ENCODE results near the gene SNRPB.

SNRPB gene

GRCh38 chr20:2431185-2431584 lies 39.4 kb downstream of the SNRPB start:
- ChIA-PET CTCF (no interaction called here), POLR2A (no interaction called here)
- no peaks in the 10 kb centered on the region for H3K9me3 ChIP-seq (ENCODE audit: control insufficient read depth, insufficient read depth, low read depth, low read length)
- 0 out of 2 replicates have a peak, but pooled peaks have one; percentile 28 for TF ChIP-seq ZNF366 (tag by site-specific recombination; conservative IDR thresholded peaks at IDR 0.05)
- TF ChIP-seq, protein P1, sequence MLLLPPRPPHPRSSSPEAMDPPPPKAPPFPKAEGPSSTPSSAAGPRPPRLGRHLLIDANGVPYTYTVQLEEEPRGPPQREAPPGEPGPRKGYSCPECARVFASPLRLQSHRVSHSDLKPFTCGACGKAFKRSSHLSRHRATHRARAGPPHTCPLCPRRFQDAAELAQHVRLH (tag by site-specific recombination; IDR thresholded peaks at IDR 0.05), result no peak
- peak; percentile 76 for TF ChIP-seq PRDM1 (tag by site-specific recombination; IDR thresholded peaks at IDR 0.05)
- H3K36me3 ChIP-seq (ENCODE audit: control insufficient read depth in 2 of 2, insufficient read depth in 1 of 2, low read length in 2 of 2), result no peaks in the 10 kb centered on the region
- no peaks in the 10 kb centered on the region for H3K4me1 ChIP-seq (ENCODE audit: control insufficient read depth, insufficient read depth, low read length)
- H3K27ac ChIP-seq (ENCODE audit: extremely low read depth, low read depth, low read length), result no peak overlapping the region
- no peak overlapping the region for H3K4me3 ChIP-seq (ENCODE audit: low read depth, low read length)

GRCh38 chr20:2430538-2430937 lies 40.1 kb downstream of the SNRPB start:
- H3K27ac ChIP-seq (ENCODE audit: extremely low read depth, low read depth, low read length), result no peak overlapping the region
- ChIA-PET CTCF (interaction anchor here (0.9 to 1.3 kb wide), 3 partner anchors 21 to 44 kb away, joined by 3 to 6 read pairs (median 4); no protein-coding TSS in a partner anchor), POLR2A (no interaction called here)
- no peaks in the 10 kb centered on the region for H3K36me3 ChIP-seq (ENCODE audit: control insufficient read depth in 2 of 2, insufficient read depth in 1 of 2, low read length in 2 of 2)
- H3K4me1 ChIP-seq (ENCODE audit: control insufficient read depth, insufficient read depth, low read length), result no peaks in the 10 kb centered on the region
- H3K4me3 ChIP-seq (ENCODE audit: low read depth, low read length), result no peak overlapping the region
- no peaks in the 10 kb centered on the region for H3K9me3 ChIP-seq (ENCODE audit: control insufficient read depth, insufficient read depth, low read depth, low read length)
- TF ChIP-seq ZNF221 (tag by site-specific recombination; IDR thresholded peaks at IDR 0.05; ENCODE audit: borderline replicate concordance) (no peak), EGR2 (tag by site-specific recombination; IDR thresholded peaks at IDR 0.05; ENCODE audit: low read depth) (peak; percentile 75), ZFHX2 (tag by site-specific recombination; conservative IDR thresholded peaks at IDR 0.05) (peak; percentile 50)

DNA sequence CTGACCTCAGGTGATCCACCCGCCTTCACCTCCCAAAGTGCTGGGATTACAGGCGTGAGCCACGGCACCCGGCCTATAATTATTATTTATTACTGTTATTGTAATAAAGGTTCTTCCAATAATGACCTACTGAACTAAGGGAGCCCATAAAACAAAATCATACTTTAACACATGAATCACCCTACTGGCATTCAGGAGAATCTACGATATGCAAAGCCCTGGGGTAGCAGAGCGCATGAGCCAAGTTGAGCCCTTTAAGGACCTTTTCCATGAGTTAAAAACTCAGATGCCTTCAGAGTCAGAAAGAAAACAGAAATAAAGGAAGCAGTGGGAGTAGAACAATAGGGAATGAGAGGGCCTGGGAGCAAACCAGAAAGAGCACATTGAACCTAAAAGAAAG lies 41.5 kb downstream of the SNRPB start:
- CTCF ChIA-PET, result interaction anchor here (1.1 to 2.1 kb wide), 2 partner anchors 23 to 42 kb away, joined by 3 to 4 read pairs; no protein-coding TSS in a partner anchor
- TF ChIP-seq ZNF146 (tag by site-specific recombination; IDR thresholded peaks at IDR 0.05), result no peak
- no peak for TF ChIP-seq ZNF596 (tag by site-specific recombination; IDR thresholded peaks at IDR 0.05)
- no peak for TF ChIP-seq ZNF707 (tag by site-specific recombination; IDR thresholded peaks at IDR 0.05)
- no peak for TF ChIP-seq ZNF138 (tag by site-specific recombination; IDR thresholded peaks at IDR 0.05; ENCODE audit: borderline replicate concordance)
- no peak for TF ChIP-seq SETDB1 (IDR thresholded peaks at IDR 0.05; ENCODE audit: insufficient read length, low read length)
- TF ChIP-seq, protein P2, sequence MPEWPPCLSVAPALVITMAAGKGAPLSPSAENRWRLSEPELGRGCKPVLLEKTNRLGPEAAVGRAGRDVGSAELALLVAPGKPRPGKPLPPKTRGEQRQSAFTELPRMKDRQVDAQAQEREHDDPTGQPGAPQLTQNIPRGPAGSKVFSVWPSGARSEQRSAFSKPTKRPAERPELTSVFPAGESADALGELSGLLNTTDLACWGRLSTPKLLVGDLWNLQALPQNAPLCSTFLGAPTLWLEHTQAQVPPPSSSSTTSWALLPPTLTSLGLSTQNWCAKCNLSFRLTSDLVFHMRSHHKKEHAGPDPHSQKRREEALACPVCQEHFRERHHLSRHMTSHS (tag by site-specific recombination; IDR thresholded peaks at IDR 0.05), result no peak
- no peak for TF ChIP-seq ZNF677 (tag by site-specific recombination; IDR thresholded peaks at IDR 0.05)
- no peak for TF ChIP-seq KLF9 (tag by site-specific recombination; IDR thresholded peaks at IDR 0.05; ENCODE audit: low read depth)
- TF ChIP-seq ZNF529 (tag by site-specific recombination; IDR thresholded peaks at IDR 0.05; ENCODE audit: insufficient replicate concordance), result no peak
- no peak for TF ChIP-seq ZNF121 (tag by site-specific recombination; IDR thresholded peaks at IDR 0.05)
- no peak for TF ChIP-seq ZNF626 (tag by site-specific recombination; IDR thresholded peaks at IDR 0.05)
- TF ChIP-seq, protein P3, sequence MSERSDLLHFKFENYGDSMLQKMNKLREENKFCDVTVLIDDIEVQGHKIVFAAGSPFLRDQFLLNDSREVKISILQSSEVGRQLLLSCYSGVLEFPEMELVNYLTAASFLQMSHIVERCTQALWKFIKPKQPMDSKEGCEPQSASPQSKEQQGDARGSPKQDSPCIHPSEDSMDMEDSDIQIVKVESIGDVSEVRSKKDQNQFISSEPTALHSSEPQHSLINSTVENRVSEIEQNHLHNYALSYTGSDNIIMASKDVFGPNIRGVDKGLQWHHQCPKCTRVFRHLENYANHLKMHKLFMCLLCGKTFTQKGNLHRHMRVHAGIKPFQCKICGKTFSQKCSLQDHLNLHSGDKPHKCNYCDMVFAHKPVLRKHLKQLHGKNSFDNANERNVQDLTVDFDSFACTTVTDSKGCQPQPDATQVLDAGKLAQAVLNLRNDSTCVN (tag by site-specific recombination; optimal IDR thresholded peaks at IDR 0.05), result no peak
- TF ChIP-seq ZNF354C (tag by site-specific recombination; IDR thresholded peaks at IDR 0.05; ENCODE audit: borderline replicate concordance, low read depth), result no peak
- TF ChIP-seq, protein P4, sequence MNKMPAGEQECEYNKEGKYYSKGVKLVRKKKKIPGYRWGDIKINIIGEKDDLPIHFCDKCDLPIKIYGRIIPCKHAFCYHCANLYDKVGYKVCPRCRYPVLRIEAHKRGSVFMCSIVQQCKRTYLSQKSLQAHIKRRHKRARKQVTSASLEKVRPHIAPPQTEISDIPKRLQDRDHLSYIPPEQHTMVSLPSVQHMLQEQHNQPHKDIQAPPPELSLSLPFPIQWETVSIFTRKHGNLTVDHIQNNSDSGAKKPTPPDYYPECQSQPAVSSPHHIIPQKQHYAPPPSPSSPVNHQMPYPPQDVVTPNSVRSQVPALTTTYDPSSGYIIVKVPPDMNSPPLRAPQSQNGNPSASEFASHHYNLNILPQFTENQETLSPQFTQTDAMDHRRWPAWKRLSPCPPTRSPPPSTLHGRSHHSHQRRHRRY (tag by site-specific recombination; IDR thresholded peaks at IDR 0.05), result no peak
- no peak for TF ChIP-seq BCL6B (tag by site-specific recombination; IDR thresholded peaks at IDR 0.05)
- no peak for TF ChIP-seq ZNF366 (tag by site-specific recombination; conservative IDR thresholded peaks at IDR 0.05)
- no peaks in the 10 kb centered on the region for H3K9me3 ChIP-seq (ENCODE audit: control insufficient read depth, insufficient read depth, low read depth, low read length)
- no peaks in the 10 kb centered on the region for H3K36me3 ChIP-seq (ENCODE audit: control insufficient read depth in 2 of 2, insufficient read depth in 1 of 2, low read length in 2 of 2)
- H3K4me3 ChIP-seq (ENCODE audit: low read depth, low read length), result no peak overlapping the region
- POLR2A ChIA-PET, result no interaction called here
- H3K4me1 ChIP-seq (ENCODE audit: control insufficient read depth, insufficient read depth, low read length), result no peaks in the 10 kb centered on the region
- H3K27ac ChIP-seq (ENCODE audit: extremely low read depth, low read depth, low read length), result no peak overlapping the region

Measured in HEK293 (cell line).